CD4-positive, alpha-beta T cell treated with Interleukin-15 for 4 hours (primary cell): ENCODE data around the gene PREX1.
"Not testable (repeated sequence)": the region's sequence is repeated elsewhere in the genome, so short reads cannot be mapped to it uniquely, and the experiment has no call there.

ENCODE experiments used
- DNase-seq: peaks from one replicate; pipeline ENCODE4 v3.0.0-alpha.2; 2020; ENCODE audit warnings: low spot score

Gene PREX1, protein sequence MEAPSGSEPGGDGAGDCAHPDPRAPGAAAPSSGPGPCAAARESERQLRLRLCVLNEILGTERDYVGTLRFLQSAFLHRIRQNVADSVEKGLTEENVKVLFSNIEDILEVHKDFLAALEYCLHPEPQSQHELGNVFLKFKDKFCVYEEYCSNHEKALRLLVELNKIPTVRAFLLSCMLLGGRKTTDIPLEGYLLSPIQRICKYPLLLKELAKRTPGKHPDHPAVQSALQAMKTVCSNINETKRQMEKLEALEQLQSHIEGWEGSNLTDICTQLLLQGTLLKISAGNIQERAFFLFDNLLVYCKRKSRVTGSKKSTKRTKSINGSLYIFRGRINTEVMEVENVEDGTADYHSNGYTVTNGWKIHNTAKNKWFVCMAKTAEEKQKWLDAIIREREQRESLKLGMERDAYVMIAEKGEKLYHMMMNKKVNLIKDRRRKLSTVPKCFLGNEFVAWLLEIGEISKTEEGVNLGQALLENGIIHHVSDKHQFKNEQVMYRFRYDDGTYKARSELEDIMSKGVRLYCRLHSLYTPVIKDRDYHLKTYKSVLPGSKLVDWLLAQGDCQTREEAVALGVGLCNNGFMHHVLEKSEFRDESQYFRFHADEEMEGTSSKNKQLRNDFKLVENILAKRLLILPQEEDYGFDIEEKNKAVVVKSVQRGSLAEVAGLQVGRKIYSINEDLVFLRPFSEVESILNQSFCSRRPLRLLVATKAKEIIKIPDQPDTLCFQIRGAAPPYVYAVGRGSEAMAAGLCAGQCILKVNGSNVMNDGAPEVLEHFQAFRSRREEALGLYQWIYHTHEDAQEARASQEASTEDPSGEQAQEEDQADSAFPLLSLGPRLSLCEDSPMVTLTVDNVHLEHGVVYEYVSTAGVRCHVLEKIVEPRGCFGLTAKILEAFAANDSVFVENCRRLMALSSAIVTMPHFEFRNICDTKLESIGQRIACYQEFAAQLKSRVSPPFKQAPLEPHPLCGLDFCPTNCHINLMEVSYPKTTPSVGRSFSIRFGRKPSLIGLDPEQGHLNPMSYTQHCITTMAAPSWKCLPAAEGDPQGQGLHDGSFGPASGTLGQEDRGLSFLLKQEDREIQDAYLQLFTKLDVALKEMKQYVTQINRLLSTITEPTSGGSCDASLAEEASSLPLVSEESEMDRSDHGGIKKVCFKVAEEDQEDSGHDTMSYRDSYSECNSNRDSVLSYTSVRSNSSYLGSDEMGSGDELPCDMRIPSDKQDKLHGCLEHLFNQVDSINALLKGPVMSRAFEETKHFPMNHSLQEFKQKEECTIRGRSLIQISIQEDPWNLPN (N-terminal part only)

DNA sequence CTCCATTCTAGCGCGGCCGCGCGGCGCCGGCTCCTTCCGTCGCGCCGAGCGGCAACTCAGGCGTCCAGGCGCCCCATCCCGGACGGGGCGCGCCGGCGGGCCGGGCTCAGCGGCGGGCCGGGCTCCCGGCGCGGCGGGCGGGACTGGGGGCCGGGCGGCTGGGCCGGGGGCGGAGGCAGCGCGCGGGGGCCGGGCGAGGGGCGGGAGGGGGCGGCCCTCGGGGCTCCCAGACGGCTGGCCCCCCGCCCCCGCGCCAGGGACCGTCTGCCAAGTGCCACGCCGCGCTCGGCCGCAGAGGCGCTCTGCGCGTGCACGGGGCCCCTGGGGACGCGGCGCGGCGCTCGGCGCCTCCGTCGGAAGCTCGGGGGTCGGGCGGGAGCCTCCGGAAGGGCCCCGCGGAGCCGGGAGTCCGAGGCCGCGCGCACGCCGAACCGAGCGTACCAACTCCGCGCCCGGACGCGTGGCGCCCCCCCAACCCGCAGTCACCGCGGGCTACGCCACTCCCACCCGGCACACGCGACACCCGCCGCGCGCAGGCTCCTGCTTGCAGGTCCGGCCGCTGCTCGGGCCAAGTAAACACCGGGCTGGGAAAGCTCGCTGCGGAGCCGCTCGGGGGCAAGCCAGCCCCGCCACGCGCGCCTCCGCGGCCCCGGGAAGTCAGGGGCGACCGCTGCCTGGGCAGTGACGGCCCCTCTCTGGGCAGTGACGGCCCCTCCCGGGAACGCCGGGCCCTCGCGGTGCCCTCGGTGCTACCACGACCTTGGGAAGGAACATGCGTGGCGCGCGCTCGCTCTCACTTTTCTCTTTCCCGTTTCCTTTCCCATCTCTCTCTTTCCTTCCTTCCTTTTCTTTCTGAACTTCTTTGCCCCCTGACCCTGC lies at the start of gene PREX1:
Gene PREX1, minus strand, starts transcription at position 145 of the 879 bp plus-strand sequence. Its CDS starts 139 bp downstream, at position 6.
- DNase-seq: peak; percentile 87

DNA sequence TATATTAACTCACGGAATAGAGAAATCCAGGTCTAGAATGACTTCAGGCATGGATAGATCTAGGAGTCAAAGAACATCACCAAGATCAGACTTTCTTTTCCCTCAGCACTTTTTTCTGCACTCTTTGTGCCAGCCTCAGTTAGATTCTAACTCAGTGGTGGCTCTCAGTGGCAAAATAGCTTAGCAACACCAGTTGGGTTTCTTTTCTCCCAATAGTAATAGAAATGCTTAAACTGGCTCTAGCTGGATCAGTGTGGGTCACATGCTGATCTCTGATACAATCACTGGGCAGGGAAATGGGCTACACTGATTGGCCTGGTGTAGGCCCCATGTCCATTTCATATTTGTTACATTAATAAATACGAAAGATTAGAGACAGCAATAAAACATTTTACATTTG lies 49.5 kb upstream of the PREX1 start:
- no peak for DNase-seq

DNA sequence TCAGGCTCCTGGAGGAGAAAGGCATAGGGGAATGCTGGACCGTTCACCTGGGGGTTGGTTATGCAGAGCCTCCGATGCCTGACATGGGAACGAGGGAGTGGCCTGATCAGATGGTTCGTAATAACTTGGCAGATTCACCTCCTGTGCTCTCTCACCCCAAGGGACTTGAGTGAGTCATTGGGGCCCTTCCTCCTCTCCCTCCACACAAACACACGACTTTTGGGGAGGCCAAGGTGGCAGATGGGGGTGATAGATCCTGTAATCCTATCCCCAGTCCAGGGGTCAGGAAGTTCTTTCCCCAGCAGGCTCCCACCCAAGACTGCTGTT lies 48.1 kb upstream of the PREX1 start:
- no peak for DNase-seq

DNA sequence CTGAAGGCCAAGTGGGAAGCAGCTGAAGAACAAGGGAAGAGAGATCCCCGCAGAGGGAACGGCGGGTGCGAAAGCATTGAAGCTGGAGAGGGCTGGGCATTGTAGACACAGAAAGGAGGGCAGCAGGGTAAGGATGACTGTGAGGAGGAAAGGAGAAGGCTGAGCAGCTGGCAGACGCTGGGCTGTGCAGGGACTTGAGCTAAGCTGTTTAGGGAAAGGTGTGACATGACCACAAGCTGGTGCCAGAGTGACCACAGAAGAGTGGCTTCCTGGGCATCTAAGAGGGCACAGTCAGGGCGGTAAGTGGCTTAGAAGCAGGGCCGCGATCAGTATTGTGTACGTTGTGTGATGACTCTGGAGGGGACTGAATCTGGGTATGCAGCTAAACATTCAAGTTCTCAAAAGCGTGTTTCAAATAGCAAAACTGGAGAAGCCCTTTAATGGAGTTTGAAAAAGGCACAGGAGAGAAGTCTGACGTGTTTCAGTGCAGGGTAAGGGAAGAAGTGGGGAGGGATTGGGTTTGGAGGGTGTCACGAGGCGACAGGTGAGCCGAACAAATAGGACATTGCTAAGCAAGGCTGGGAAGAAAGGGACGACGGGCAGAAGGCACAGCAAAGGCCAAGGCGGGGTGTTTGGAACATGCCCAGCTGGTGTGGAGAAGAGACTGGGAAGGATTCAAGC lies 47.6 kb upstream of the PREX1 start:
- no peak for DNase-seq

DNA sequence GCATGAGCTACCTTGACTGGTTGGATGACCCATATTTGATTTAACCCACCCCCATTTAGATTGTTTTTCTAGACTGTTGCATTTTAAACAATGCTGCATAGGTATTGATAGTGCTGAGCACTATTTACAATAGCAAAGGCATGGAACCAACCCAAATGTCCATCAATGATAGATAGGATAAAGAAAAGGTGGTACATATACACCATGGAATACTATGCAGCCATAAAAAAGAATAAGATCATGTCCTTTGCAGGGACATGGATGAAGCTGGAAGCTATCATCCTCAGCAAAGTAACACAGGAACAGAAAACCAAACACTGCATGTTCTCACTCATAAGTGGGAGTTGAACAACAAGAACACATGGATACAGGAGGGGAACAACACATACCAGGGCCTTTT lies 41.6 kb upstream of the PREX1 start:
- not testable (repeated sequence) for DNase-seq

DNA sequence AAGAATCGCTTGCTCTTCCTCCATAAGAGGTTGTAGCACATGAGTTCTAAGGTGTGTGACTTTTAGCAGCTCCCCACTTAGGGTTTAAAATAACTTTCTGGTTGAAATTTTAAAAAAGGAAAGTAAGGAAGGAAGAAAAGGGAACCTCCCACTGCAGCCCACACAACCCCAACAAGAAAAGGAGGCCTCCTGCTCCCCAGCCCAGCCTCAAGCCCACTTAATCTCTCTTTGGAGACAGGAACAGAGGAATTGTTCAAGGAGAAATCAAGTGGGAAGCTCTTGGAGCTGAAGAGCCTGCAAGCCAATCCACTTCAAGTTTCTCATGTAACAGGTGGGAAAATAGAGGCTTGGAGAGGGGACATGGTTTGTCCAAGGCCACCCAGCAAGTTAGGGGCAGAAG lies 39.1 kb upstream of the PREX1 start:
- DNase-seq: no peak

DNA sequence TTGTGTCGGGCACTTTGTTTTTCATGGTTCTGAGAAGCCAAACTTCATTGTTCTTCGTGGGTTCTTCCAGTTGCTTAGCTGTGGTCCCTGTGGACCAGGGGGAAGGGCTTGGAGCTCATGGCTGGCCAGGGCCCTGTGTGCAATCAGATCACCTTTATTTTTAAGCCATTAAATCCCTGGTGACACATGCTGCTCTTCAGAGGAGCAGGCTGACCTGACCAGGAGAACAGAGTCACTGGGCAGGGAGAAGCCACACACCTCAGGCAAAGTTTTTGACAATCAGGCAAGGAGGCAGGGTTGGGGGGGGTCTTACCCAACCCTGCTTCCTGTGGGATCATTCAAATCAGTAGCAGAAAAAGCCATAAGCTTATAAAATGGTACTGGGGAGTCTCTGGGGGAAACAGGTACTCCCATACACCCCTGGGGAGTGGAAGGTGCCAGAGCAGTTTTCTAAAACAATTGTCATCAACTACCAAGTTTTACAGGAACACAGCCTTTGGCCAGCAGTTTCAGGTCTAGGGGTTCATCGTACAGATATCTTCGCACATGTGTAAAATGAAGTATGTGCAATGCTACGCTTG lies 37.0 kb upstream of the PREX1 start:
- DNase-seq: no peak

DNA sequence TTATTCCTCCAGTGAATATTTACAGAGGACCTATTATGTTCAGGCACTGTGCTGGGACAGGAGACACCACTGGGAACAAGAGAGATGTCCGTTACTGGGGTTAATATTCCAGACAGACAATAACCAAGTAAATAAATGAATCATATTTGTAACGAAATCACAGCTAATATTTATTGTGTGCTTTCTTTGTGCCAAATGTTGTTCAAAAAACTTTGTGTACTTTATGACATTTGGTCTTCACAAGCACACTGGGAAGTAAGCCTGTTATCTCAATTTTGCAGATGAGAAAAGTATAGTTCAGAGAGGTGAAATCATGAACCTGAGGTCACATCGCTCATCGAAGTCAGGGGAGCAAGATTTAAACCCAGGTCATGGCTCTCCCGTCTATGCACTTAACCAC lies 36.5 kb upstream of the PREX1 start:
- DNase-seq: no peak

DNA sequence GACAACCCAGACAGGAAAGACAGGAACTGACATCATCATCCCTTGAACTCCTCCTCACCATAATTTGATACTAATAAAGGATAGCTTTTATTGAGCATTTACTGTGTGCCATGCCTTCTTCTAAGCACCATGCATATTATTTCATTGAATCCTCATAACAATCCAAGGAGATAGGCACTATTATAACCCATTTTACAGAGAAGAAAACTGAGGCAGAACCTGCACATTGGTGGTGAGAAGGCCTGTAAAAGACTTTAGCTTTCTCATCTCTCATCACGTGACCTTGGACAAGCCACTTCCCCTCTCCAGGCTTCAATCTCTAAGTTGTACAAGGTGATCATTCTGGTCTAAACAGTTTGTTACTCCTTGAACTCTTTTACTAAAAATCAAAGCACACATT lies 34.5 kb upstream of the PREX1 start:
- DNase-seq: no peak

DNA sequence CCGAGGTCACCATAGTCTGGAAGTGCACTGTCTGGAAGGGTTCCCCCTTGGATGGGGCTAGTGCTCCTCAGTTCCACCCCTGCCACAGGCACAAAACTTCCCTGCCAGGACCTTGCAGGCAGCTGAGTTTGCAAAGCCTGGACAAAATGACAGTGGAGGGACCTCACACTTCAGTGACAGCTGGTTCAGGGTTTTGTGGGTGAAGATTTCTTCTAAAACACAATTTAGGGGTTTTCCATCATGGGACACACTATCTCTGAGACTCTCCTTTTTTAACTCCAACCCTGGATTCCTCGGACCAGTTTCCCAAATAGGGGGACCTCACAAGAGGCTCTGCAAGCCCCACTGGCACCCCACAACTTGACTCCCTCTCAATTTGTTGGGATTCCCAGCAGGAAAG lies 33.6 kb upstream of the PREX1 start:
- no peak for DNase-seq

DNA sequence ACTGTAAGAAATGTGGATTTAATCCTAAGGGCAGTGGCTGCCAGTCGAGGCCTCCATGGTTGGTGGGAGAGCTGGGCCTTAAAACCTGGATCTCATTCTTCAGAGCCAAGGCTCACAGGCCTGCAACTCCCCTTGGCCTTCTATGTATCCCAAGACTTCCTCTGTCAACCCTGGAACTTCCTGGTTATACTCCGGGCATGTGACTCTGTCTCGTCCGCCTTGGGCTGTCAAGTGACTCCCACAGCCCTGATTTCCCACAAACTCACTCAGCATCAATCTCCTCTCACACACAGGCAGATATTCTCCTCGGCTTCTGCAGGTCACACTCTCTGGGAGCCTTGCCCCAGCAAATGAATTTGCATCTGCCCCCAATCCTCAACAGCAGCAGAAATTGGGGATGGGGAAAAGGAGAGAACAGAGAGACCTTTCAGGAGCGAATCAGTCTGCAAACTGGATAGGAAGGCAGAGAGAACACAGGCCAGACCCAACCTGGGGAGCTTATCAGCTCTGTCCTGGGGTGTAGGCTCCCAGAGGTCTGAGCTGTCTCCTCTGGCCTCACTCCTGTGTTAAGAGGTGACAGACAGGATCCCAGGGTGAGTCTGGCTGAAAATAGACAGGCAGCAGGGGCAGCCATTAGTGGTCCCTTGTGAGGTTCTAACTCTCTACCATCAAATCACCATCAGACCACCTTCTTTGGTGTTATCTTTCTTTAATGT lies 30.4 kb upstream of the PREX1 start:
- DNase-seq: no peak

DNA sequence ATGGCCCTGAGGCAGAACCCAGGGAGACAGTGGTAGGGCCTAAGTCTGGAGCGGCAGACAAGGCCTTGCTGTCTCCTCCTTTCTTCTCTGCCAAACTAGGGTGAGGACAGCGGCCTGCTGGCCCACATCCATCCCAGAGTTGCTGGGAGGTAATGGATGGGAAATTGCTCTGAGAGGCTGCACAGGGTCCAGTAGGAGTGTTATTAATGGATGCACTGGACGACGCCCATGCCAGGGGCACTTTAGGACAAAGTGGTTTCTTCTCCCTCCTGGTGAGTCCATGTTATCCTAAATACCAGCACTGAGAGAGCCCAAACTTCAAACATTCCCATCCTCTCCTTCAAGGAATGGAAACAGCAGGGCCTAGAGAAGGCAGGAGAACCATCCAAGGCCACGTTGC lies 28.3 kb upstream of the PREX1 start:
- DNase-seq: no peak

DNA sequence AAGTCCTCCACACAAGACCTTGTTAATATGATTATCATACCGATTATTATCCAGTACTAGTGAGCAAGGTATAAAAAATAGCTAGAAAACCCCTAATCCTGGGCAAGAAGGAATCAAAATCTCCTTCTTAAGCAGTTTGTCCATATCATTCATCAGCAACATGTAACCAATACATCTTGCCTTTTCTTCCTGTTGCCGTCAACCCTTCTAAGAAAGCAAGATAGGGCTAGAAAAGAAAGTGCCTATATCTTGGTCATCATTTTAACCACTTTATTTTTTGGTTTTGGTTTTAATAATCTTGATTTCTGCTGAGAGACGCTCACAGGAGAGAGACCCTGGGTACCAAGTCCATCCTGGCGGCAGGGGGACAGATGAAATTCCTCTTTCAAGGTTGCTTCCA lies 27.2 kb upstream of the PREX1 start:
- DNase-seq: no peak

DNA sequence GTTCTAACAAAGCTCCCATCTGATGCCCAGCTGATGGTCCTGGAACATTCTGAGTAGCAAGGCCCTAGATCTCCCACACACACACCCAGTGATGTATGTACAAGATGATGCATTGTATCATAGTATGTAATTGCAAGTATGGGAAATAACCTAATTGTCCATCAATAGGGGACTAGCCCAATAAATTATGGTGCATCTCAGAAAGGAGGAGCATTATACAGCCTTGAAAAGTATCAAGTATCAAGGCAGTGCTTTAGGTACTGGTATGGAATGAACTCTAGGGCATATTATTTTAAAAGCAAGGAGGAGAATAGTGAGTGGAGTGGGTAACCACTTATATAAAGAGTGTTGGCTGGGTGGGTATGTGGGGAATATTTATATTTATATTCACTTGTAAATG lies 24.8 kb upstream of the PREX1 start:
- DNase-seq: no peak

DNA sequence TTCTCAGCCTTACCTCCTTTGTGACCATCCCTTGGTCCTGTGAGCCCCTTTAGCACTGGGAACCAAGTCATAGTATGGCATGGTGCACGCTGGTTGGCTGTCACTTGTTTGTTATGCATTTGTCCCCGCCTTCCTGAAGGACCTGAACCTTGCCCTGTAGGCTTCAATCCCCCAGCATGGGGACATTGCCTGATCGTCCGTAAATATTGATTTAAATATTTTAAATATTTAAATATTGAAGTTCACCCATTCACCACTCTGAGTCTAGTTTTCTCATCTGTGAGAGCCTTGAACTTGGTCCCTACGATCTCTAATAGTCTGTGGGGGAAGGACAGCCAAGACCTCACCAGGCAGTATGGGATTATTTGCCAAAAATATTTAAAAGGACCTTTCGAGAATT lies 23.8 kb upstream of the PREX1 start:
- DNase-seq: no peak

DNA sequence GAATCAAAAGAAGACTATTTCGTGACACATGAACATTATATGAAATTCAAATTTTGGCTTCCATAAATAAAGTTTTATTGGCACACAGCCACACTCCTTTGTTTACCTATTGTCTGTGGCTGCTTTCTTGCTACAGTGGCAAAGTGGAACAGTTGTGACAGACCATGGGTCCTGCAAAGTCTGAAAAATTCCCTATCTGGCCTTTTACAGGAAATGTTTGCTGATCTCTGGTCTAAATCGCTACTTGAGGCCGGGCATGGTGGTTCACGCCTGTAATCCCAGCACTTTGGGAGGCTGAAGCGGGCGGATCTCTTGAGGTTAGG lies 23.1 kb upstream of the PREX1 start:
- DNase-seq: no peak

DNA sequence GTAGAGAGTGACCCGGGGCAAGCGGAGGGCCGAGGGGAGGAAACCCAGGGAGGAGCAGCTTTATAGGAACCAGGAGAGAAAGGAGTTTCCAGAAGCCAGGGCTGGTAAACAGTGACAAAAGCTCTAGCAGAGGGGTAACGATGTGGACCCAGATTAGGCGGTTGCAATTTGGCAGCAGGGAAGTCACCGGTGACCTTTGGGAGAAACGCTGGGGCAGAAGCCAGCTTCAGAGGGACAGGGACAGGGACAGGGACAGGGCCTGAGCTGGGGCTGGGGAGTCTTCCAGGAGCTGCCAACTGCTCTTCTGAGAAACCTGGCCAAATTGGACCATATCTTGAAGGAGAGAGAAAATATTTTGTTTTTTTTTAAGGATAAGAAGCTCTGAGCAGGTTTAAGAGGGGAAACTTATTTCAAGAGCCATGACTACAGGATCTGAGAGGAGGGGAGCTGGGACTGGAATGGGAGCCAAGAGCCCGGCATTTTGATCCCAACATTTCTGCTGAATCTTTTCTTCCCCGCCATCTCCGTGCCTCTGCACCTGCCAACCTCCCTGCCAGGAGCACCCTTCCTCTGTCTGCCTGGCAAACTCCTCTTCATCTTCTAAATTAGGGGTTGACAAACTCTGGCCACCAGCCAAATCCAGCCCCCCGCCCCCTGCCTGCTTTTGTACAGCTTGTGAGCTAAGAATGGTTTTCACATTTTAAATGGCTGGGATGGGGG lies 22.6 kb upstream of the PREX1 start:
- no peak for DNase-seq

DNA sequence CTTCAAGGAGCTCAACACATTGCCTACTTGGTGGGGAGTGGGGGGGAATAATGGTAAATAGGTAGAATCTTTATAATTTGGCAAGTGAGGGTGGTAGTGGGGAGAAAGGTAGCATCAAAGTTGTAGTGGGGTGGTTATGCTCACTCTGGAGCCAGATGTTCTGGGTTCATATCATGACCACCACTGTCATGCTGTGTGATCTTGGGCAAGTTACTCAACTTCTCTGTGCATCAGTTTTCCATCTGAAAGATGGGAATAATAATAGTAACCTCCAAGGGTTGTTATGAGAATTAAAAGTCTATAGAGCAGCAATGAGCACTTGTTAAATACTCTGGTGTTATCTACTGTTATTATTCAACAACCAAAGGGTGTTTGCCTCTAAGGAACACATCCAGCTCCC lies 22.0 kb upstream of the PREX1 start:
- DNase-seq: no peak

DNA sequence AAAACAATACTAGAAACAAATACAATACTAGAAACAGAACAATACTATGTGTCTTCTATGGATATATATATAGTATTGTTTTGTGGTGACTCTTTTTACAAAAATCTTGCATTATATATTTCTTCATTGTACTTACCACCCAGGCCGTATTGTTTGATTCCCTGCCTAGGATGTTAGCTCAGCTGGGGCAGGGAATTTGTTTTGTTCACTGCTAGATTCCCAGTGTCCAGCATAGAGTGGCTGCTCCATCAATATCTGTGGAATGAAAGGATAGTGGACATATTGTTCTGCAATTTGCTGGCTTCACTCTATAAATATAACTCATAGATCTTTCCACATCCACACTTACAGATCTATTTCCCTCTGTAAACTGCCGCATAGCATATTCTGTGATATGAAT lies 21.5 kb upstream of the PREX1 start:
- DNase-seq: no peak
